ENCODE measurements around the gene SMPD3. TPM values are rescaled to one million over a fixed set of nuclear protein-coding genes. Genes with fewer than 3 reads are reported as not detected.
A peak's percentile ranks its signal among the peaks of the same experiment; 100 is the strongest.

The SMPD3 gene
- total and polyA plus RNA-seq, 8 donors = 0.83 to 5.5 (median 2.2) TPM

DNA sequence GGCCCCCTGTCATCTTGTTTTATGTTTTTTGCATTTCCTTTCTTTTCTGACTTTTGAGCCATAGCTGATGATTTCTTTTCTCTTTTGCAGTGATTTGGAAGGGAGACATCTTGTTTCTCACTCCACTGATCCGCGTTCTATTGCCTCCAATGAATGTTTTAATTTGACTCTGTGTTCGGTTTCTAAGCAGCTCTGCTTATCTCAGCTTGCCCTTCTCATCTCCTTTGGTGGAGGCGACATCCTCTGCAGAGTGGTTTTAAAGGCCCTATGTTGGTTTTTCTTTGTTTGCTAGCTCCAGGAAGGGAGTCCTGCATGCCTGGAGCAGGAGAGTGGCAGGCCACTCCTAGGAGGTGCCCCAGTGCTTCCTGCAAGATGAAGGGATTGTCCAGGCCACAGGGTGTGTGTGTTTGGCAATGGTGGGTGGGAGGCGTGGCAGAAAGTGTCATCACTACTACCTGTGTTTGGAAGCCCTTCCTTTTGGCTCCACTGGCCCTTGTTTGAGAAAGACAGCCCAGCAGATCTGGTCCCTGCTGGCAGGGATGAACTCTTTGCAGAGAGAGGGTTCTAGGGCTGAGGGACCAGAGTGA is 13.6 kb downstream of the SMPD3 start:
- no peaks in the 10 kb centered on the region for H3K36me3 ChIP-seq
- no peak for DNase-seq
- H3K27me3 ChIP-seq = no peaks in the 10 kb centered on the region
- no peaks in the 10 kb centered on the region for H3K9me3 ChIP-seq
- ATAC-seq = peak in 2 of 4 donors; percentile 65 to 72
- no peak overlapping the region for H3K4me3 ChIP-seq
- TF ChIP-seq, protein P1, sequence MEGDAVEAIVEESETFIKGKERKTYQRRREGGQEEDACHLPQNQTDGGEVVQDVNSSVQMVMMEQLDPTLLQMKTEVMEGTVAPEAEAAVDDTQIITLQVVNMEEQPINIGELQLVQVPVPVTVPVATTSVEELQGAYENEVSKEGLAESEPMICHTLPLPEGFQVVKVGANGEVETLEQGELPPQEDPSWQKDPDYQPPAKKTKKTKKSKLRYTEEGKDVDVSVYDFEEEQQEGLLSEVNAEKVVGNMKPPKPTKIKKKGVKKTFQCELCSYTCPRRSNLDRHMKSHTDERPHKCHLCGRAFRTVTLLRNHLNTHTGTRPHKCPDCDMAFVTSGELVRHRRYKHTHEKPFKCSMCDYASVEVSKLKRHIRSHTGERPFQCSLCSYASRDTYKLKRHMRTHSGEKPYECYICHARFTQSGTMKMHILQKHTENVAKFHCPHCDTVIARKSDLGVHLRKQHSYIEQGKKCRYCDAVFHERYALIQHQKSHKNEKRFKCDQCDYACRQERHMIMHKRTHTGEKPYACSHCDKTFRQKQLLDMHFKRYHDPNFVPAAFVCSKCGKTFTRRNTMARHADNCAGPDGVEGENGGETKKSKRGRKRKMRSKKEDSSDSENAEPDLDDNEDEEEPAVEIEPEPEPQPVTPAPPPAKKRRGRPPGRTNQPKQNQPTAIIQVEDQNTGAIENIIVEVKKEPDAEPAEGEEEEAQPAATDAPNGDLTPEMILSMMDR (IDR thresholded peaks at IDR 0.05) = no peak
- intact Hi-C loops (cut with DNase I) = no loop called here
- no peaks in the 10 kb centered on the region for H3K4me1 ChIP-seq
- no peak overlapping the region for H3K27ac ChIP-seq
- FAIRE-seq = no peak
- WGBS, 2 donors = 63 to 71% methylated on average over 5 of the region's 5 CpGs

DNA sequence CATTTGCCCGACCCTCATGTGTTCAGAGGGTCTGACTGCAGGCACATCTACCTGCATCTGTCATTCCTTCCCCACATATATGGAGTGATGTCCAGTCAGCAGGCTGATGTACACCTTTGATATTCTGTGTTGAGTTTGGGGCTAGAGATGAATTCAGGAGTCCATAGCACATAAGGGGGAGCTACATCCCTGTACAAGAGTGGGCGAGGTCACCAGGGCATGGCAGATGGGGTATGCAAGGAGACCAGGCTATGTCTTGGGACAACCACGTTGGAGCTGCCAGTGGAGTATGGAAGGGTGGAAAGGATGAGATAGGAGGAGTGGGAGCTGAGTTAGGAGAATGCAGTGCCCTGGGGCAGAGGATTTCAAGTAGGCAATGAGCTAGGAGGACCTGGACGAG is 15.0 kb downstream of the SMPD3 start:
- intact Hi-C loops (cut with DNase I) = no loop called here
- Histone ChIP-seq H3K27me3 (no peaks in the 10 kb centered on the region), H3K4me3 (no peak overlapping the region), H3K9me3 (no peaks in the 10 kb centered on the region), H3K36me3 (no peaks in the 10 kb centered on the region), H3K27ac (no peak overlapping the region), H3K4me1 (no peaks in the 10 kb centered on the region)
- ATAC-seq (no peak), FAIRE-seq (no peak), DNase-seq (no peak)
- WGBS, 2 donors = 68 to 85% methylated on average over 4 of the region's 4 CpGs
- TF ChIP-seq, protein P1 (IDR thresholded peaks at IDR 0.05) = no peak

GRCh38 chr16:68432701-68433100 is 15.6 kb downstream of the SMPD3 start:
- intact Hi-C loops (cut with DNase I) = no loop called here
- no peaks in the 10 kb centered on the region for H3K36me3 ChIP-seq
- ATAC-seq (no peak), FAIRE-seq (no peak), DNase-seq (no peak)
- no peak overlapping the region for H3K4me3 ChIP-seq
- H3K4me1 ChIP-seq = no peaks in the 10 kb centered on the region
- 82 to 90% methylated on average over 4 of the region's 4 CpGs for WGBS, 2 donors
- H3K27me3 ChIP-seq = no peaks in the 10 kb centered on the region
- H3K9me3 ChIP-seq = no peaks in the 10 kb centered on the region
- H3K27ac ChIP-seq = no peak overlapping the region
- TF ChIP-seq, protein P1 (IDR thresholded peaks at IDR 0.05) = no peak

GRCh38 chr16:68429076-68429854 is 19.0 kb downstream of the SMPD3 start:
- no peaks in the 10 kb centered on the region for H3K9me3 ChIP-seq
- H3K4me1 ChIP-seq = no peaks in the 10 kb centered on the region
- H3K27me3 ChIP-seq = no peaks in the 10 kb centered on the region
- 70 to 75% methylated on average over 4 of the region's 4 CpGs for WGBS, 2 donors
- intact Hi-C loops (cut with DNase I) = no loop called here
- TF ChIP-seq, protein P1 (IDR thresholded peaks at IDR 0.05) = no peak
- H3K27ac ChIP-seq = no peak overlapping the region
- no peaks in the 10 kb centered on the region for H3K36me3 ChIP-seq
- FAIRE-seq (no peak), DNase-seq (no peak), ATAC-seq (no peak)
- no peak overlapping the region for H3K4me3 ChIP-seq
